Suprapubic skin (tissue), 4 donors: Measurements from ENCODE around the gene TMEM132D. TPM values are rescaled to one million over a fixed set of nuclear protein-coding genes. Genes with fewer than 3 reads are reported as not detected.

ENCODE experiments used
- DNase-seq, 2 donors: peaks; one replicate each; pipeline ENCODE4 v3.0.0-alpha.2; 2019; ENCODE audit warnings: low spot score in 2 of 2
- H3K27ac ChIP-seq: fragments of 200-600 bp; sonication (generic); one replicate; pipeline ENCODE4 v1.5.1; 2019
- H3K27me3 ChIP-seq: fragments of 200-600 bp; sonication (generic); one replicate; pipeline ENCODE4 v1.5.1; 2019
- H3K36me3 ChIP-seq: fragments of 200-600 bp; sonication (generic); one replicate; pipeline ENCODE4 v1.5.1; 2019
- H3K4me1 ChIP-seq: fragments of 200-600 bp; sonication (generic); one replicate; pipeline ENCODE4 v1.5.1; 2019
- H3K4me3 ChIP-seq: fragments of 200-600 bp; sonication (generic); one replicate; pipeline ENCODE4 v1.5.1; 2019; ENCODE audit warnings: mild to moderate bottlenecking
- H3K9me3 ChIP-seq: fragments of 200-600 bp; sonication (generic); one replicate; pipeline ENCODE4 v1.5.1; 2019
- CTCF ChIP-seq, 2 donors: fragments of 200-600 bp in 1 of 2; fragments of 450-650 bp in 1 of 2; sonication (generic) in 1 of 2; IDR thresholded peaks; one replicate each; pipeline ENCODE4 v1.5.1; 2016 to 2019; ENCODE audit warnings: antibody characterized with exemption in 2 of 2, mild to moderate bottlenecking in 1 of 2, moderate library complexity in 1 of 2
- EP300 ChIP-seq: sonication (generic); formaldehyde crosslinking; IDR thresholded peaks from one replicate; pipeline ENCODE4 v1.6.1; 2017; ENCODE audit warnings: antibody characterized with exemption
- POLR2A ChIP-seq, 2 donors: fragments of 450-650 bp; IDR thresholded peaks; one replicate each; pipeline ENCODE4 v1.6.1; 2017; ENCODE audit warnings: antibody characterized with exemption in 2 of 2, mild to moderate bottlenecking in 2 of 2, moderate library complexity in 2 of 2
- POLR2AphosphoS5 ChIP-seq, 3 donors: sonication (generic); formaldehyde crosslinking; IDR thresholded peaks; one replicate each; pipeline ENCODE4 v1.6.1; 2017; ENCODE audit warnings: antibody characterized with exemption in 3 of 3
- WGBS: methylation state at CpG from one replicate; pipeline ENCODE4 v1.1.5; 2018; 5-methylcytosine and 5-hydroxymethylcytosine counted together
- total RNA-seq, 4 donors: library from RNA; depleted of rRNA; stranded (reverse); fragments of >200 nt; gene quantifications; one replicate each; pipeline ENCODE4 v1.1.0, GENCODE V29; 2016

The TMEM132D gene
- total RNA-seq, 4 donors from 2014 or later: 0.10 to 0.64 TPM; not detected in 2

GRCh38 chr12:129772501-129773493 lies 131.0 kb downstream of the TMEM132D start:
- Histone ChIP-seq H3K4me1 (no peaks in the 10 kb centered on the region), H3K36me3 (no peaks in the 10 kb centered on the region), H3K27me3 (no peaks in the 10 kb centered on the region), H3K9me3 (no peaks in the 10 kb centered on the region), H3K27ac (no peak overlapping the region), H3K4me3 (no peak overlapping the region)
- no peak for DNase-seq
- 63% methylated on average over 17 of the region's 17 CpGs for WGBS
- TF ChIP-seq EP300 (no peak), CTCF (IDR thresholded peaks at IDR 0.05) (no peak), POLR2AphosphoS5 (IDR thresholded peaks at IDR 0.05) (no peak), POLR2A (IDR thresholded peaks at IDR 0.05) (no peak)

DNA sequence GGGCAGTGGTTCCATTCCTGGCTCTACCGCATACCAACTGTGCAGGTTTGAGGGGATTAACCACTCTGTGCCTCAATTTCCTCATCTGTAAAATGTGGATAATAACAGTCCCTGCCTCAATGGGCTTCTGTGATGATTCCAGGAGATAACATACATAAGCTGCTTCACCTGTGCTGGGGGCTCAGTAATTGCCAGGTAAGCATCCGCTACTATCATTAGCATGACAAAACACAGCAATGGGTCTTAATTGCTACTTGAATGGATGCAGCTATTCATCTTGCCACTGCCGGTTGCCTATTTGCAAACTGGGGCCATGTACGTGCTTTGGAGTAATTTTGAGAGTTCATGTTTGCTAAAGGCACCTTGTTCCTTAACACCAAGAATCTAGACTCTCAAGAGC lies 132.6 kb downstream of the TMEM132D start:
- Histone ChIP-seq H3K27me3 (no peaks in the 10 kb centered on the region), H3K36me3 (no peaks in the 10 kb centered on the region), H3K9me3 (peaks cover 10% of the 10 kb centered on the region), H3K4me3 (no peak overlapping the region), H3K4me1 (no peaks in the 10 kb centered on the region), H3K27ac (no peak overlapping the region)
- DNase-seq: no peak
- TF ChIP-seq POLR2AphosphoS5 (IDR thresholded peaks at IDR 0.05) (no peak), EP300 (no peak), POLR2A (IDR thresholded peaks at IDR 0.05) (no peak), CTCF (IDR thresholded peaks at IDR 0.05) (no peak)
- 47% methylated on average over 4 of the region's 4 CpGs for WGBS

DNA sequence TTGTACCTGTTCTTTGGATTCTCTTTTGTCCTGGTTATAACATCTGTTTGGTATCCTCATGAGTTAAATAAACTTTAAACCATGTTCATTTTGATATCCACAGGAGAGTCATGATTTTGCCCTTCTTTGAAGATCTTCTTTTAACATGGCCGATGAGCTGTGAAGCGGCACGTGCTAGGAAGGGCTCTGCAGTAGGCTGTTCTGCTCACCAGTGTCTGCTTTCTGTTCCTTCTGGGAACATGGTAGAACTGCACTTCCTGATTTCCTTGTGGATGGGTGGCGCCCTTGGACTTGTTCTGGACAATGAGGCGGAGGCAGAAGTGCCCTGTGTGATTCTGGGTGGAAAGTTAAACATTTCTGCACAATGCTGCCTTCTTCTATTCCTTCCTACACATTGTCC lies 138.1 kb downstream of the TMEM132D start:
- H3K9me3 ChIP-seq: peaks cover 15% of the 10 kb centered on the region
- H3K4me3 ChIP-seq: no peak overlapping the region
- 78% methylated on average over 5 of the region's 5 CpGs for WGBS
- TF ChIP-seq POLR2AphosphoS5 (IDR thresholded peaks at IDR 0.05) (no peak), CTCF (IDR thresholded peaks at IDR 0.05) (no peak), POLR2A (IDR thresholded peaks at IDR 0.05) (no peak), EP300 (no peak)
- no peaks in the 10 kb centered on the region for H3K4me1 ChIP-seq
- H3K27ac ChIP-seq: no peak overlapping the region
- H3K36me3 ChIP-seq: no peaks in the 10 kb centered on the region
- no peaks in the 10 kb centered on the region for H3K27me3 ChIP-seq
- DNase-seq: no peak

DNA sequence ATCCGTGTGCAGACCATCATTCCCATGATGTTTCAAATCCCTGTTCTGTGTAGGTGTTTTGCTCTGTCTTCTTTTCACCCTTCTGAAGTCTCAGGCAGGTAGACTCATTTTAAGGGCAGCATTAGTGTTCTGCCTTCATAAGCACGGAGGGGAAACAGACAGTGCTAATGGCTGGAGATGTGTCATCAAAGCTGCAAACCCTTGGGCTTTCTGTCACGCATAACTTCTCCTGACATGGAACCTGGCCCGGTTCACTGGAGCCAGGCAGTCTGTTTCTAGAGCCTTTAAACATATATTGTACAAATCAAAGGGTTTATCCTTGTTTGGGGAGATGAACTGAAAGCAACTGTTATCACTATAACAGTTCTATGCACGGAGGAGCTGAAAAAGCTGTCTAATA lies 141.4 kb downstream of the TMEM132D start:
- H3K27me3 ChIP-seq: no peaks in the 10 kb centered on the region
- H3K4me1 ChIP-seq: no peaks in the 10 kb centered on the region
- no peak overlapping the region for H3K27ac ChIP-seq
- no peak for DNase-seq
- 90% methylated on average over 5 of the region's 5 CpGs for WGBS
- no peak overlapping the region for H3K4me3 ChIP-seq
- peaks cover 15% of the 10 kb centered on the region for H3K9me3 ChIP-seq
- TF ChIP-seq CTCF (IDR thresholded peaks at IDR 0.05): no peak
- no peak for TF ChIP-seq POLR2AphosphoS5 (IDR thresholded peaks at IDR 0.05)
- no peak for TF ChIP-seq EP300
- no peak for TF ChIP-seq POLR2A (IDR thresholded peaks at IDR 0.05)
- H3K36me3 ChIP-seq: no peaks in the 10 kb centered on the region

- TF ChIP-seq EP300: no peak
- no peak for TF ChIP-seq CTCF (IDR thresholded peaks at IDR 0.05)
- no peak for TF ChIP-seq POLR2A (IDR thresholded peaks at IDR 0.05)
- TF ChIP-seq POLR2AphosphoS5 (IDR thresholded peaks at IDR 0.05): no peak
- H3K9me3 ChIP-seq: no peaks in the 10 kb centered on the region
Observed at GRCh38 chr12:129753586-129753985, 150.2 kb downstream of the TMEM132D start.

More at GRCh38 chr12:129753586-129753985, 150.2 kb downstream of the TMEM132D start:
- Histone ChIP-seq H3K36me3 (no peaks in the 10 kb centered on the region), H3K27me3 (no peaks in the 10 kb centered on the region), H3K27ac (no peak overlapping the region), H3K4me3 (no peak overlapping the region), H3K4me1 (no peaks in the 10 kb centered on the region)
- 82% methylated on average over 6 of the region's 6 CpGs for WGBS
- DNase-seq: no peak
